ENCODE data around the gene CENPK.
"Not testable (repeated sequence)": the region's sequence is repeated elsewhere in the genome, so short reads cannot be mapped to it uniquely, and the experiment has no call there.

CENPK gene

GRCh38 chr5:65489119-65489518 lies 73.8 kb downstream of the CENPK start:
- DNase-seq: no peak

DNA sequence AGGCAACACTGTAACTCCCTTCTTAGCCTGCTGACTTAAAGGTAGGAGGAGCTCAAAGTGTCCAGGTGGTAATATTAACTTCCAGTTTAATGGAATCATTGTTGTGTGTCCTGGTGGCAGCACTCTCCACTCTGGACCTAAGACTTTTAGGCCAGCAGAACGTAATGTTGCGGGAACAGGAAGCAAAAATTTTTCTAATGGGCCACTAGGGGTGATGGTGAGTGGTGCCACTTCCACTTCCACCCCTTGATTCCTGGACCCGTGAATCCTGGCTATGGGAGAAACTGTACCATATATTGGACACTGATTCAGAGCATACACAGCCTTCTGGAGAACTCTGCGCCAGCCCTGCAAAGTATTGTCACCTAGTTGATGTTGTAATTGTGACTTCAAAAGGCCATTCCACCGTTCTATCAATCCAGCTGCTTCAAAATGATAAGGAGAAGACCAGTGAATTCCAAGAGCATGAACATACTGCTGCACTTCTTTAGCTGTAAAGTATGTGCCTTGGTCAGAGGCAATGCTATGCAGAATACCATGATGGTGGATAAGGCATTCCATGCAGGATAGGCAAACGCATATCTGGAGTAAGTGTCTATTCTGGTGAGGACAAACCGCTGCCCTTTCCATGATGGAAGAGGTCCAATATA lies 74.8 kb downstream of the CENPK start:
- DNase-seq: not testable (repeated sequence)

GRCh38 chr5:65486803-65487202 lies 76.2 kb downstream of the CENPK start:
- not testable (repeated sequence) for DNase-seq

GRCh38 chr5:65485405-65485804 lies 77.6 kb downstream of the CENPK start:
- no peak for DNase-seq

- no peak for DNase-seq
Measured at GRCh38 chr5:65483546-65484346, 79.2 kb downstream of the CENPK start.

DNA sequence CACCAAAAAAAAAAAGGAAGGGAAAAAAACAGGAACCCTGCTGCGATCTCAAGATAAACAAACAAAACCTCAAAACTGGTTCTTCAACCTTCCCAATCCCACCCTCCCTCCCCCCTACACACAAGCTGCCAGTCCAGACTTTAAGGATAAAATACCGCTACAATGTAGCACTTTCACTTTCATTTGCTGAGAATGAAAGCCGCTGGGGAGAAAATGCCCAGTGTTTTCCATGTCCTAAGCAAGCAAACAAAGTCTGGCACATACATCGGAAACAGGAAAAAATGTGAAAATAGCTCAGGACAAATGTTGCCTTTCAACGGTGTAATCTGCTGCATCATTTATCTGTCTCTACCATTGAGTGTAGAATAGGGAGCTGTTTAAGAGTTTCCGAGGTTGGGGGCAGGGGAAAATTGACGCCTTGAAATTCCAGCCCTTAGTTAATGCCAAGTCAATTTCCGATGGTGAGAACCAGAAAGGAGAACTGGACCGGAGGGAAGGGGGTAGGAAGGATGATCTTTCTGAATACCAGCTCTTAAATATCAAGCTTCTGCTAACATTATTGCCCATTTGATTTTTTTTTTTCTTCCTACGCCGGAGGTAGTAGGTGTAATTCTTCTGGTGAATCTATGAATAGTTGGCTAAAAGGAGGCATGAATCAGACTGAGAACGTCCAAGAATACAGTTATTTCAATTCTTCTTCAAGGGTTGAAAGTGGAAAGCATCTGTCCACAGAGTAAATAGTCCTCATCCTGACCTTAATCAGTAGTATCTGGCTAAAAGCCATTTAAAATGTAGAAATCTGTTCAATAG lies 80.0 kb downstream of the CENPK start:
- no peak for DNase-seq

DNA sequence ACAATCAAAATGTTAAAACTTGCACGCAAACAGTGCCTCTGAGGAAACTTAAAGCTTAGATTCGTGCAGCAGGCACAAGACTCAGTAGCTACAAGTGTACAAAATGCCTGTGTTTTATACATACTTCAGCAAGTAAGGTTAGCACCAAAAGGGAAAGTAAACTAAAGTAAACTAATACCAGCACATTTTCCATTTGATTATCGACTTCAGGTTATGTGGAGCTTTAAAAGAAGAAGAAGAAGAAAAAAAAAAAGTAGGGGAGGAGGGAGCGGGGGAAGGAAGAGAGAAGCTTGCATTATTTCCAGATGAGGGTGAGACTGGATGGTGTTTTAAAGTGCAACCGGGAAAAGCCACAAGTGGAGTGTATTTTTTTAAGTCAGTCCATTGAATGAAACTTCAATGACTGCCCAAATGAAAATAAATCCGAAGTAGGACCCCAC lies 80.7 kb downstream of the CENPK start:
- DNase-seq: no peak

- DNase-seq: peak; percentile 56
Measured at GRCh38 chr5:65481635-65482295, 81.2 kb downstream of the CENPK start, which contains the start of gene ADAMTS6. Gene ADAMTS6 (minus strand): TSS chr5:65481920. CDS start chr5:65473673, 8,247 bp downstream.

DNA sequence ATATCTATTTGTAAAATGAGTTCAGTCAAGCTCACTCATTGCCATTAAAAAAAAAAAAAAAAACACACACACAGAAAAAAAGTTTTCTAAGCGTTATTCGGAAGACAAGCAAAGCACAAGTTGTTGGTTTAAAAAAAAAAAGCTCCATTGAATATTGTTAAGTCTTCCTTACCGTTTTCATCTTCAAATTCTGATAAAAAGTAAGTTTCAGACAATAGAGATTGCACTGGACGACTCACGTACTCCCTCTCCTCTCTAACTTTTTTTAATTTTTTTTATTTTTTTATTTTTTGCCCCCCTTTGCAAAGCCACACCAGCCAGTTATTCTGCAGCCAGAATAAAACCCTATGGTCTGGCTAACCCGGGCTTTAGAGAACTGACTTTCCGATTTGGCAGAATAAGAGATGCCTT lies 81.8 kb downstream of the CENPK start:
- no peak for DNase-seq

GRCh38 chr5:65480306-65480865 lies 82.6 kb downstream of the CENPK start:
- no peak for DNase-seq

DNA sequence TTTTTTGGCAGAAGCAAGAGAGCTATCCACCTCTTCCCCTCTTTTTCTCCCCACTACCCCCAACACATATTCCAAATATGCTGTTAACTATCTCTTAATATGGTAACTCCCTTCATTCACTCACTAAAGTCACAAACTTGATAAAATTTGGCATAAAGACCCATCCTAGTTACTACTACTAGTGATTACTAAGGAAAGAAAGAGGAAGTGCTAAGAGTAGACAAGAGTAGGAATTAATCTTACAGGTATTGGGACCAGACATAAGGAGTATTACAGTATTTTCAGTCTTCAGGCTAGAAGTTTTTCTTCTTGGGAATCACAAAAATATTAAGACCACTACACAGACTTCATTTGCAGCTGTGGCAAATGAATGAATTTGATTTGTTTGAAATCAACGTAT lies 83.4 kb downstream of the CENPK start:
- DNase-seq: no peak

GRCh38 chr5:65478336-65478735 lies 84.6 kb downstream of the CENPK start:
- no peak for DNase-seq

DNA sequence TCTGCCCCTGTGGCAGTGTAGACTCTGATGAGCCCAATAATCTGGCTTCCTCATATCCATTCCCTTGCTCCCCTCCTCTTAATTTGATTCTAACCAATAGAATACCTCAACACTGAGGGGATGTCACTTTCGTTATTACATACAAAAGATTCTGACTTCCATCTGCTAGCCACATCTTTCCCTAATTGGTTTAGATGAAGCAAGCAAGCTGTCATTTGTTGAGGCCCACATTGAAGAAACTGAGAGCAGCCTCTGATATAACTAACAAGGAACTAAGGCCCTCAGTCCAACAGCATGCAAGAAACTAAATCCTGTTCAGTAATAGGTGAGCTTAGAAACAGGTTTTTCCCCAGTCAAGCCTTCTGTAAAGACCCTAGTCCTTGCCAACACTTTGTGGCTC lies 87.1 kb downstream of the CENPK start:
- no peak for DNase-seq

- no peak for DNase-seq
Measured at GRCh38 chr5:65475336-65475735, 87.6 kb downstream of the CENPK start.

DNA sequence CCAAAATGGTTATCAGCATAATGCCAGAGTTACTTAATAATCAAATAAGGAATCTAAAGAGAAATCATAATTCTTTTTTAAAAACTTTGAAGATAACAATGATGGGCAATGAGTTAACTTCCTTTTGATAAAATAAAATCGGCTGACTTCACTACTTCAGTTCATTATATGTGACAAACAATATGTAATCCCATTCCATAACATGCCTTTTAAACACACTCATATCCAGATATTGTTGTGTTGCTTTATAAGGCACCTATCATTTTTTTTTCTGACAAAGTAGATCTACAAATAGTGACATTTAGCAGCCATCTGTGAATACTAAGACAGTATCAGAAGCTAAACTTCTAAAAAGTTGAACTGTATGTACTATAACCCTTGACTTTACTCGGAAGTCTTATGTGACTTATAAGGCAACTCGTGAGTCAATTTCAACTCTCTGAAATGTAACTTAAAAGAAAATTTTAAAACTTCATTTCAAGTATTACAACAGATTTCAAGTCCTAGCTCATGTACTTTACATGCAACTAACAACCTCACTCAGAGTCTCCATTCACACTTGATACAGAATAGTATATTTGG lies 88.7 kb downstream of the CENPK start:
- DNase-seq: no peak

GRCh38 chr5:65468633-65469032 lies 94.3 kb downstream of the CENPK start:
- no peak for DNase-seq

Data from NCI-H2171 (cell line).